ENCODE measurements around the gene SSH2. TPM values are rescaled to one million over a fixed set of nuclear protein-coding genes. Genes with fewer than 3 reads are reported as not detected.

SSH2 gene
- total and polyA plus RNA-seq, 2 of the 13 experiments (the other 11 are each of a cell fraction or from before 2014, with no cell fraction given) = 6.0 to 6.4 TPM

DNA sequence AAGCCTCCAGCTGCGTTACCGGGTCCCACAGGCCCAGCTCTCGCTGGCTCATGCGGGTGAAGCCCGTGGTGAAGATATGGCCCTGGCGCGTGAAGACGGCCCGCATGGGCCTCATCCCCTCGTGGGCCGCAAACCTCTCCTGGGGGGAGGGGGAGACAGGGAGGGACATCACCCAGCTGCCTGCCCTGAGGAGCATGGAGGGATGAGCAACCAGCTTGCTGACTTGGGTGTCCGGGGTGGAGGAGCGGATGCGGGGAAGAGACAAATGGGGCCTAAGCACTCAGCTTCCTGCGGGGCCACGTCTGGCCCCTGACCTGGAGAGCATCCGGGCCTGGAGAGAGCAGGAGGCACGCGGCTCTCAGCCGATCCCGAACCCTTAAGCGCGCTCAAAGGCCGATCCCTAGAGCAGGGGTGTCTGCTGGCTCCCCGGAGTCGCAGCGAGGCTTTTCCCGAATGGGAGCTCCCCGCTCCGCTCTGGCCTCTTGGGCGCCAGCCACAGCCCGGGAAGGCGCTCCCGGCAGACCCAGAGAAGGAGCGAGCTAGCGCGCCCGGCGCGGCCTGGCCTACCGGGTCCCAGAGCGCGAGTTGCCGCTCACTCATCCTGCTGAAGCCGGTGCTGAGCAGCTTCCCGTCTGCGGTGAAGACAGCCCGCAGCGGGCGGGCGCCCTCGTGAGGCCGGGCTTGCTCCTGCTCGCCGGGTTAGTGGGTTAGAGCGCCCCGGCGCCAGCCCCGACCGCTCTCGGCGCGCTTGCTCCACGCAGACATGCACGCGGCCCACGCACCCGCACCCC, 312.4 kb downstream of the SSH2 start (continued):
- no peak for TF ChIP-seq MED8 (CRISPR knock-in tag; IDR thresholded peaks at IDR 0.05; ENCODE audit: insufficient replicate concordance)
- no peak; the same call in 1 of the 2 replicates for TF ChIP-seq PAWR (CRISPR knock-in tag; IDR thresholded peaks at IDR 0.05; ENCODE audit: borderline replicate concordance)
- TF ChIP-seq KDM2A (CRISPR knock-in tag; IDR thresholded peaks at IDR 0.05; ENCODE audit: borderline replicate concordance, low read depth) = peak; percentile 73
- TF ChIP-seq TAF1 (CRISPR knock-in tag; IDR thresholded peaks at IDR 0.05) = no peak; the same call in 1 of the 2 replicates
- TF ChIP-seq ZNF225 (CRISPR knock-in tag; IDR thresholded peaks at IDR 0.05) = no peak
- TF ChIP-seq, protein P1, sequence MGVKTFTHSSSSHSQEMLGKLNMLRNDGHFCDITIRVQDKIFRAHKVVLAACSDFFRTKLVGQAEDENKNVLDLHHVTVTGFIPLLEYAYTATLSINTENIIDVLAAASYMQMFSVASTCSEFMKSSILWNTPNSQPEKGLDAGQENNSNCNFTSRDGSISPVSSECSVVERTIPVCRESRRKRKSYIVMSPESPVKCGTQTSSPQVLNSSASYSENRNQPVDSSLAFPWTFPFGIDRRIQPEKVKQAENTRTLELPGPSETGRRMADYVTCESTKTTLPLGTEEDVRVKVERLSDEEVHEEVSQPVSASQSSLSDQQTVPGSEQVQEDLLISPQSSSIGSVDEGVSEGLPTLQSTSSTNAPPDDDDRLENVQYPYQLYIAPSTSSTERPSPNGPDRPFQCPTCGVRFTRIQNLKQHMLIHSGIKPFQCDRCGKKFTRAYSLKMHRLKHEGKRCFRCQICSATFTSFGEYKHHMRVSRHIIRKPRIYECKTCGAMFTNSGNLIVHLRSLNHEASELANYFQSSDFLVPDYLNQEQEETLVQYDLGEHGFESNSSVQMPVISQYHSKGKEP (CRISPR knock-in tag; IDR thresholded peaks at IDR 0.05) = no peak
- TF ChIP-seq PHF20 (CRISPR knock-in tag; IDR thresholded peaks at IDR 0.05) = peak; percentile 31; the same call in 1 of the 2 replicates
- no peak; a peak in 1 of 4 replicates for TF ChIP-seq KLF16 (CRISPR knock-in tag; IDR thresholded peaks at IDR 0.05)
- 0 out of 2 replicates have a peak, but pooled peaks have one; percentile 6 for TF ChIP-seq ETV6 (CRISPR knock-in tag; conservative IDR thresholded peaks at IDR 0.05)
- TF ChIP-seq, protein P2, sequence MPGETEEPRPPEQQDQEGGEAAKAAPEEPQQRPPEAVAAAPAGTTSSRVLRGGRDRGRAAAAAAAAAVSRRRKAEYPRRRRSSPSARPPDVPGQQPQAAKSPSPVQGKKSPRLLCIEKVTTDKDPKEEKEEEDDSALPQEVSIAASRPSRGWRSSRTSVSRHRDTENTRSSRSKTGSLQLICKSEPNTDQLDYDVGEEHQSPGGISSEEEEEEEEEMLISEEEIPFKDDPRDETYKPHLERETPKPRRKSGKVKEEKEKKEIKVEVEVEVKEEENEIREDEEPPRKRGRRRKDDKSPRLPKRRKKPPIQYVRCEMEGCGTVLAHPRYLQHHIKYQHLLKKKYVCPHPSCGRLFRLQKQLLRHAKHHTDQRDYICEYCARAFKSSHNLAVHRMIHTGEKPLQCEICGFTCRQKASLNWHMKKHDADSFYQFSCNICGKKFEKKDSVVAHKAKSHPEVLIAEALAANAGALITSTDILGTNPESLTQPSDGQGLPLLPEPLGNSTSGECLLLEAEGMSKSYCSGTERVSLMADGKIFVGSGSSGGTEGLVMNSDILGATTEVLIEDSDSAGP (CRISPR knock-in tag; IDR thresholded peaks at IDR 0.05; ENCODE audit: borderline replicate concordance) = peak; percentile 58; the same call in 1 of the 2 replicates
- no peak for TF ChIP-seq ZNF598 (CRISPR knock-in tag; IDR thresholded peaks at IDR 0.05; ENCODE audit: borderline replicate concordance)
- TF ChIP-seq ARNT2 (CRISPR knock-in tag; IDR thresholded peaks at IDR 0.05; ENCODE audit: low read depth) = 0 out of 2 replicates have a peak, but pooled peaks have one; percentile 49
- no peak for TF ChIP-seq ZNF850 (CRISPR knock-in tag; conservative IDR thresholded peaks at IDR 0.05)
- no peak for TF ChIP-seq CENPT (CRISPR knock-in tag; IDR thresholded peaks at IDR 0.05; ENCODE audit: low read depth)
- TF ChIP-seq JUND (CRISPR knock-in tag; IDR thresholded peaks at IDR 0.05) = no peak
- 0 out of 2 replicates have a peak, but pooled peaks have one; percentile 50 for TF ChIP-seq ZNF124 (CRISPR knock-in tag; IDR thresholded peaks at IDR 0.05)
- no peak for TF ChIP-seq ZNF841 (CRISPR knock-in tag; IDR thresholded peaks at IDR 0.05; ENCODE audit: borderline replicate concordance)
- no peak for TF ChIP-seq ZBTB46 (CRISPR knock-in tag; IDR thresholded peaks at IDR 0.05; ENCODE audit: borderline replicate concordance)
- TF ChIP-seq ZNF317 (CRISPR knock-in tag; IDR thresholded peaks at IDR 0.05) = no peak
- TF ChIP-seq ZBED4 (CRISPR knock-in tag; IDR thresholded peaks at IDR 0.05; ENCODE audit: borderline replicate concordance) = no peak

Data from HepG2 (cell line).